NCI-H2171 treated with DMSO at 0.1 percent for 48 hours (cell line): ENCODE results near the gene RASA1.
"Not testable (repeated sequence)": the region's sequence is repeated elsewhere in the genome, so short reads cannot be mapped to it uniquely, and the experiment has no call there.

Source experiments
- DNase-seq: peaks from one replicate; lab custom pipeline; 2025; lab: John Stamatoyannopoulos, UW

RASA1 gene

GRCh38 chr5:87267574-87268125 is at the start of gene RASA1:
RASA1 (plus strand) TSS chr5:87267883; CDS start chr5:87268452, 569 bp downstream.
- DNase-seq = peak; percentile 86

- DNase-seq = no peak
These were observed 37.9 kb upstream of the RASA1 start for GRCh38 chr5:87229780-87230179.

- DNase-seq = no peak
These were observed 36.5 kb upstream of the RASA1 start for GRCh38 chr5:87231037-87231808.

- DNase-seq = no peak
These were observed 34.5 kb upstream of the RASA1 start for GRCh38 chr5:87233143-87233542.

- no peak for DNase-seq
These were observed 26.1 kb upstream of the RASA1 start for GRCh38 chr5:87241555-87241954.

- DNase-seq = no peak
These were observed 25.4 kb upstream of the RASA1 start for GRCh38 chr5:87242242-87242641.

GRCh38 chr5:87243161-87243844 is 24.4 kb upstream of the RASA1 start:
- DNase-seq = no peak

GRCh38 chr5:87245451-87245850 is 22.2 kb upstream of the RASA1 start:
- DNase-seq = no peak

GRCh38 chr5:87246061-87246460 is 21.6 kb upstream of the RASA1 start:
- peak; percentile 84 for DNase-seq

- no peak for DNase-seq
These were observed 15.4 kb upstream of the RASA1 start for GRCh38 chr5:87252283-87252605.

- no peak for DNase-seq
These were observed 13.6 kb upstream of the RASA1 start for GRCh38 chr5:87254035-87254434.

- no peak for DNase-seq
These were observed 9.2 kb upstream of the RASA1 start for GRCh38 chr5:87258507-87258906.

- no peak for DNase-seq
These were observed 7.0 kb upstream of the RASA1 start for GRCh38 chr5:87260604-87261192.

- DNase-seq = no peak
These were observed 4.2 kb upstream of the RASA1 start for GRCh38 chr5:87263498-87263897.

- DNase-seq = no peak
These were observed 639 bp upstream of the RASA1 start for GRCh38 chr5:87266914-87267573.

GRCh38 chr5:87268126-87268969 is 665 bp downstream of the RASA1 start:
- DNase-seq = peak; percentile 47

GRCh38 chr5:87268970-87269377 is 1.3 kb downstream of the RASA1 start:
- DNase-seq = no peak

GRCh38 chr5:87270888-87271287 is 3.2 kb downstream of the RASA1 start:
- DNase-seq = not testable (repeated sequence)

- no peak for DNase-seq
These were observed 9.0 kb downstream of the RASA1 start for GRCh38 chr5:87276655-87277054.

GRCh38 chr5:87277279-87277835 is 9.7 kb downstream of the RASA1 start:
- DNase-seq = no peak

- DNase-seq = no peak
These were observed 11.0 kb downstream of the RASA1 start for GRCh38 chr5:87278590-87279100.
